PFSK-1 (cell line): ENCODE measurements around the gene PTOV1. TPM values are rescaled to one million over a fixed set of nuclear protein-coding genes. Genes with fewer than 3 reads are reported as not detected.
A peak's percentile ranks its signal among the peaks of the same experiment; 100 is the strongest.

Source experiments
- FOXP2 ChIP-seq: optimal IDR thresholded peaks from 2 replicates; pipeline ENCODE3; 2011; ENCODE audit warnings: borderline replicate concordance, control low read depth, inconsistent platforms; ENCODE audit not compliant: insufficient read depth; ENCODE audit errors: extremely low read length, extremely low read depth
- POLR2AphosphoS5 ChIP-seq: IDR thresholded peaks from 2 replicates; pipeline ENCODE4 v1.6.1; 2012; ENCODE audit warnings: low read depth, mild to moderate bottlenecking, control low read depth, low read length, moderate library complexity
- SIN3A ChIP-seq: IDR thresholded peaks from 2 replicates; pipeline ENCODE4 v1.6.1; 2012; ENCODE audit warnings: mild to moderate bottlenecking, low read length, moderate library complexity, borderline replicate concordance; ENCODE audit not compliant: insufficient read depth
- TAF1 ChIP-seq: IDR thresholded peaks from 2 replicates; pipeline ENCODE4 v1.6.1; 2012; ENCODE audit warnings: low read length, control low read depth, borderline replicate concordance; ENCODE audit not compliant: insufficient read depth
- polyA plus RNA-seq: library from polyadenylated mRNA; unstranded; fragments of >200 nt; gene quantifications from one replicate; pipeline ENCODE4 v1.2.1, GENCODE V29; 2012; ENCODE audit warnings: low read depth, missing spikeins; ENCODE audit not compliant: insufficient read length
- TF ChIP-seq, protein P1 (sequence below), 2 experiments: IDR thresholded peaks; 2 replicates each; pipeline versions ENCODE4 v1.6.1 to v1.8.0; 2011 to 2012; ENCODE audit warnings: low read depth in 2 of 2, low read length in 2 of 2, control low read depth in 1 of 2, inconsistent platforms in 1 of 2, mild to moderate bottlenecking in 1 of 2, moderate library complexity in 1 of 2; ENCODE audit not compliant: insufficient read depth in 1 of 2

Gene PTOV1
- 173 TPM for polyA plus RNA-seq

- TF ChIP-seq SIN3A, result no peak
- TF ChIP-seq TAF1, result no peak; the same call in 1 of the 2 replicates
- peak; percentile 68 for TF ChIP-seq FOXP2
- TF ChIP-seq, protein P1, sequence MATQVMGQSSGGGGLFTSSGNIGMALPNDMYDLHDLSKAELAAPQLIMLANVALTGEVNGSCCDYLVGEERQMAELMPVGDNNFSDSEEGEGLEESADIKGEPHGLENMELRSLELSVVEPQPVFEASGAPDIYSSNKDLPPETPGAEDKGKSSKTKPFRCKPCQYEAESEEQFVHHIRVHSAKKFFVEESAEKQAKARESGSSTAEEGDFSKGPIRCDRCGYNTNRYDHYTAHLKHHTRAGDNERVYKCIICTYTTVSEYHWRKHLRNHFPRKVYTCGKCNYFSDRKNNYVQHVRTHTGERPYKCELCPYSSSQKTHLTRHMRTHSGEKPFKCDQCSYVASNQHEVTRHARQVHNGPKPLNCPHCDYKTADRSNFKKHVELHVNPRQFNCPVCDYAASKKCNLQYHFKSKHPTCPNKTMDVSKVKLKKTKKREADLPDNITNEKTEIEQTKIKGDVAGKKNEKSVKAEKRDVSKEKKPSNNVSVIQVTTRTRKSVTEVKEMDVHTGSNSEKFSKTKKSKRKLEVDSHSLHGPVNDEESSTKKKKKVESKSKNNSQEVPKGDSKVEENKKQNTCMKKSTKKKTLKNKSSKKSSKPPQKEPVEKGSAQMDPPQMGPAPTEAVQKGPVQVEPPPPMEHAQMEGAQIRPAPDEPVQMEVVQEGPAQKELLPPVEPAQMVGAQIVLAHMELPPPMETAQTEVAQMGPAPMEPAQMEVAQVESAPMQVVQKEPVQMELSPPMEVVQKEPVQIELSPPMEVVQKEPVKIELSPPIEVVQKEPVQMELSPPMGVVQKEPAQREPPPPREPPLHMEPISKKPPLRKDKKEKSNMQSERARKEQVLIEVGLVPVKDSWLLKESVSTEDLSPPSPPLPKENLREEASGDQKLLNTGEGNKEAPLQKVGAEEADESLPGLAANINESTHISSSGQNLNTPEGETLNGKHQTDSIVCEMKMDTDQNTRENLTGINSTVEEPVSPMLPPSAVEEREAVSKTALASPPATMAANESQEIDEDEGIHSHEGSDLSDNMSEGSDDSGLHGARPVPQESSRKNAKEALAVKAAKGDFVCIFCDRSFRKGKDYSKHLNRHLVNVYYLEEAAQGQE (IDR thresholded peaks at IDR 0.05; ENCODE audit: insufficient read depth in 1 of 2, low read depth in 2 of 2, low read length in 2 of 2), result no peak
- peak; percentile 76 for TF ChIP-seq POLR2AphosphoS5
Measured at GRCh38 chr19:49850487-49851342, at the start of gene PTOV1. Gene PTOV1 (plus strand): TSS chr19:49851159.

GRCh38 chr19:49801401-49801888, 49.5 kb upstream of the PTOV1 start:
- no peak for TF ChIP-seq TAF1
- TF ChIP-seq, protein P1 (IDR thresholded peaks at IDR 0.05; ENCODE audit: insufficient read depth in 1 of 2, low read depth in 2 of 2, low read length in 2 of 2), result no peak
- no peak for TF ChIP-seq SIN3A
- no peak for TF ChIP-seq POLR2AphosphoS5
- no peak for TF ChIP-seq FOXP2

- TF ChIP-seq POLR2AphosphoS5 (no peak; the same call in 1 of the 2 replicates), FOXP2 (peak; percentile 17)
Measured at GRCh38 chr19:49801966-49802661, 48.8 kb upstream of the PTOV1 start.

- no peak for TF ChIP-seq TAF1
- TF ChIP-seq FOXP2, result peak; percentile 19
Measured at GRCh38 chr19:49802836-49803528, 48.0 kb upstream of the PTOV1 start.

DNA sequence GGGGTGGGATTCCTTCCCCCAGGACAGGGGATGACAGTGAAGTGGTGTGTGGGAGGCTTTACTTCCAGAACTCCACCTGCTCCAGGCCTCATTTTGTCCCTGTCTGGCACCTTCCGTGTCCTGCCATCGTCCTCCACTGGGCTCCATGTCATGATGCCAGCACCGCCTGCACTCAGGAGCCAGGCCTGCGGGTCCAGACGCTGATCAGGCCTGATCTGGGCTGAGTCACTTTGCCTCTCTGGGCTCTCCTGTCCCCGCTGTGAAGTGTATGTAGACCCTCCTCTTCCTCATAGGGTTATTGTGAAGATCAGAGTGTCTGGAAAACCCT, 47.5 kb upstream of the PTOV1 start:
- TF ChIP-seq, protein P1 (IDR thresholded peaks at IDR 0.05; ENCODE audit: insufficient read depth in 1 of 2, low read depth in 2 of 2, low read length in 2 of 2), result no peak
- TF ChIP-seq TAF1, result no peak
- no peak for TF ChIP-seq POLR2AphosphoS5
- TF ChIP-seq FOXP2, result no peak
- no peak for TF ChIP-seq SIN3A
